WI38 (cell line): Measurements from ENCODE around the gene VPS45.

Experiments
- H3K4me3 ChIP-seq: 2 replicates; pipeline ENCODE4 v1.5.1; 2011; ENCODE audit warnings: low read depth, mild to moderate bottlenecking, control low read depth, low read length
- TF ChIP-seq, protein P1 (sequence below): IDR thresholded peaks from 2 replicates; pipeline ENCODE4 v1.5.1; 2012; ENCODE audit warnings: low read depth, mild to moderate bottlenecking, control low read depth, low read length

The VPS45 gene

DNA sequence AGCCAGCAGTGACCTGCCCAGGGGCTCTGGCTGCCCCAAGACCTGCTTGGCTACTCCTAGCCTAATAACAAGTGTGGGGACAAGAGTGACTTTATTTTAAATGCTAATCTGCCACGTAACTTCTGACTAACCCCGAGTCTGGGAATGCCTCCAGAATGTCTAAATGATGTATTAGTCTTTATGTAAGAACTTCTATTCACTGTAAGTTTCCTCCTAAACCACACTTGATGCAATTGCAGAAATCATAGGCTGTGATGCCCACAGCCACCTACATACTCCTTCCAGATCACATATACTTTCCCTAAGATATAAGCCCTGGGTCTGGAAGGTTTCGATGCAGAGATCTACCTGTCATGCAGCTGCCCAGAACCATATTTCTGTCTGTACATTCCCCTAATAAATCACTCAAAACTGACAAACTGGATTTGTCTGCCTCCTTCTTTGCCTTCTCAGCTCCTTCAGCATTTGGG is 5.9 kb upstream of the VPS45 start:
- H3K4me3 ChIP-seq, result no peak overlapping the region
- TF ChIP-seq, protein P1, sequence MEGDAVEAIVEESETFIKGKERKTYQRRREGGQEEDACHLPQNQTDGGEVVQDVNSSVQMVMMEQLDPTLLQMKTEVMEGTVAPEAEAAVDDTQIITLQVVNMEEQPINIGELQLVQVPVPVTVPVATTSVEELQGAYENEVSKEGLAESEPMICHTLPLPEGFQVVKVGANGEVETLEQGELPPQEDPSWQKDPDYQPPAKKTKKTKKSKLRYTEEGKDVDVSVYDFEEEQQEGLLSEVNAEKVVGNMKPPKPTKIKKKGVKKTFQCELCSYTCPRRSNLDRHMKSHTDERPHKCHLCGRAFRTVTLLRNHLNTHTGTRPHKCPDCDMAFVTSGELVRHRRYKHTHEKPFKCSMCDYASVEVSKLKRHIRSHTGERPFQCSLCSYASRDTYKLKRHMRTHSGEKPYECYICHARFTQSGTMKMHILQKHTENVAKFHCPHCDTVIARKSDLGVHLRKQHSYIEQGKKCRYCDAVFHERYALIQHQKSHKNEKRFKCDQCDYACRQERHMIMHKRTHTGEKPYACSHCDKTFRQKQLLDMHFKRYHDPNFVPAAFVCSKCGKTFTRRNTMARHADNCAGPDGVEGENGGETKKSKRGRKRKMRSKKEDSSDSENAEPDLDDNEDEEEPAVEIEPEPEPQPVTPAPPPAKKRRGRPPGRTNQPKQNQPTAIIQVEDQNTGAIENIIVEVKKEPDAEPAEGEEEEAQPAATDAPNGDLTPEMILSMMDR, result no peak

GRCh38 chr1:150062113-150062512 is 5.5 kb upstream of the VPS45 start:
- no peak overlapping the region for H3K4me3 ChIP-seq
- TF ChIP-seq, protein P1, result no peak

GRCh38 chr1:150065184-150065871 is 2.2 kb upstream of the VPS45 start:
- TF ChIP-seq, protein P1, result no peak
- H3K4me3 ChIP-seq, result no peak overlapping the region

- peak overlapping the region; percentile 73 for H3K4me3 ChIP-seq
- TF ChIP-seq, protein P1, result no peak
Observed at GRCh38 chr1:150066328-150066727, 1.2 kb upstream of the VPS45 start.

GRCh38 chr1:150066838-150067183 is 765 bp upstream of the VPS45 start:
- peak overlapping the region; percentile 73 for H3K4me3 ChIP-seq
- TF ChIP-seq, protein P1, result no peak

DNA sequence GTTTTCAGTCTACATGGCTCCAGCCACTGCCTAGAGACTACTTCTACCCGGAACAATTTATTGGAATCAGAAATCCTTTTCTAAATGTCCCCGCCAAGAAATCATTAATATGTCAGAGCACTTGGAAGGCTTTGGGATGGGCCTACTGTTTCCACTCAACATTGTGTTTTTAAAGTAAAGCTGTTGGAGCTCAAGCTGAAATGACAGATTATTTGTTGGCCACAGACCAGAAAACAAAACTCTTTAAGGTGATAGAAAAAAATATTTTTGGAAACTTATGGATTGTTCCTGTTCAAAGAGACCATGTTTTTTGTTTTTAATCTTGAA is 496 bp downstream of the VPS45 start:
- peak overlapping the region; percentile 73 for H3K4me3 ChIP-seq
- TF ChIP-seq, protein P1, result no peak

GRCh38 chr1:150069923-150070322 is 2.3 kb downstream of the VPS45 start:
- H3K4me3 ChIP-seq, result no peak overlapping the region
- TF ChIP-seq, protein P1, result no peak
